ENCODE results near the gene TIMM10B. TPM values are rescaled to one million over a fixed set of nuclear protein-coding genes. Genes with fewer than 3 reads are reported as not detected.

Gene TIMM10B
- total RNA-seq, 1 donor from 2014 or later: 34.0 TPM

GRCh38 chr11:6458352-6459098 is 22.8 kb upstream of the TIMM10B start:
- peaks cover 3% of the 10 kb centered on the region for H3K36me3 Mint-ChIP-seq
- no peak for TF ChIP-seq CTCF (IDR thresholded peaks at IDR 0.05; ENCODE audit: unreplicated experiment)
- H3K27ac Mint-ChIP-seq: no peak overlapping the region
- no peaks in the 10 kb centered on the region for H3K27me3 Mint-ChIP-seq (ENCODE audit: low read depth)
- no peak overlapping the region for H3K4me3 Mint-ChIP-seq
- DNase-seq (ENCODE audit: low spot score in 2 of 2, unreplicated experiment in 2 of 2): no peak
- H3K4me1 Mint-ChIP-seq: peaks cover 4% of the 10 kb centered on the region
- H3K9me3 Mint-ChIP-seq: no peaks in the 10 kb centered on the region

- TF ChIP-seq CTCF (IDR thresholded peaks at IDR 0.05; ENCODE audit: unreplicated experiment): no peak
- no peak overlapping the region for H3K4me3 Mint-ChIP-seq
- no peak for DNase-seq (ENCODE audit: low spot score in 2 of 2, unreplicated experiment in 2 of 2)
- H3K4me1 Mint-ChIP-seq: peaks cover 4% of the 10 kb centered on the region
- H3K36me3 Mint-ChIP-seq: peaks cover 7% of the 10 kb centered on the region
- H3K27ac Mint-ChIP-seq: no peak overlapping the region
- no peaks in the 10 kb centered on the region for H3K27me3 Mint-ChIP-seq (ENCODE audit: low read depth)
- H3K9me3 Mint-ChIP-seq: no peaks in the 10 kb centered on the region
Observed at GRCh38 chr11:6459099-6459450, 22.2 kb upstream of the TIMM10B start.

- H3K27me3 Mint-ChIP-seq (ENCODE audit: low read depth): no peaks in the 10 kb centered on the region
- peak; percentile 84 to 92 for DNase-seq (ENCODE audit: low spot score in 2 of 2, unreplicated experiment in 2 of 2)
- no peaks in the 10 kb centered on the region for H3K9me3 Mint-ChIP-seq
- no peak for TF ChIP-seq CTCF (IDR thresholded peaks at IDR 0.05; ENCODE audit: unreplicated experiment)
- peaks cover 11% of the 10 kb centered on the region for H3K4me1 Mint-ChIP-seq
- H3K36me3 Mint-ChIP-seq: peaks cover 2% of the 10 kb centered on the region
- no peak overlapping the region for H3K27ac Mint-ChIP-seq
- H3K4me3 Mint-ChIP-seq: no peak overlapping the region
Observed at GRCh38 chr11:6468712-6469495, 12.4 kb upstream of the TIMM10B start.

GRCh38 chr11:6469599-6469998 is 11.7 kb upstream of the TIMM10B start:
- Mint-ChIP-seq H3K27ac (no peak overlapping the region), H3K27me3 (ENCODE audit: low read depth) (no peaks in the 10 kb centered on the region), H3K9me3 (no peaks in the 10 kb centered on the region), H3K4me1 (peaks cover 16% of the 10 kb centered on the region), H3K36me3 (no peaks in the 10 kb centered on the region), H3K4me3 (no peak overlapping the region)
- DNase-seq (ENCODE audit: low spot score in 2 of 2, unreplicated experiment in 2 of 2): no peak
- no peak for TF ChIP-seq CTCF (IDR thresholded peaks at IDR 0.05; ENCODE audit: unreplicated experiment)

GRCh38 chr11:6472934-6473333 is 8.4 kb upstream of the TIMM10B start:
- DNase-seq (ENCODE audit: low spot score in 2 of 2, unreplicated experiment in 2 of 2): no peak
- peaks cover 8% of the 10 kb centered on the region for H3K36me3 Mint-ChIP-seq
- H3K27me3 Mint-ChIP-seq (ENCODE audit: low read depth): no peaks in the 10 kb centered on the region
- H3K9me3 Mint-ChIP-seq: no peaks in the 10 kb centered on the region
- H3K27ac Mint-ChIP-seq: peak overlapping the region; percentile 31
- no peak for TF ChIP-seq CTCF (IDR thresholded peaks at IDR 0.05; ENCODE audit: unreplicated experiment)
- peak overlapping the region; percentile 64 for H3K4me3 Mint-ChIP-seq
- peaks cover 16% of the 10 kb centered on the region for H3K4me1 Mint-ChIP-seq

All from mesothelial cell of epicardium (in vitro differentiated cells).